ENCODE data around the gene TNFAIP8L3.

Gene TNFAIP8L3

DNA sequence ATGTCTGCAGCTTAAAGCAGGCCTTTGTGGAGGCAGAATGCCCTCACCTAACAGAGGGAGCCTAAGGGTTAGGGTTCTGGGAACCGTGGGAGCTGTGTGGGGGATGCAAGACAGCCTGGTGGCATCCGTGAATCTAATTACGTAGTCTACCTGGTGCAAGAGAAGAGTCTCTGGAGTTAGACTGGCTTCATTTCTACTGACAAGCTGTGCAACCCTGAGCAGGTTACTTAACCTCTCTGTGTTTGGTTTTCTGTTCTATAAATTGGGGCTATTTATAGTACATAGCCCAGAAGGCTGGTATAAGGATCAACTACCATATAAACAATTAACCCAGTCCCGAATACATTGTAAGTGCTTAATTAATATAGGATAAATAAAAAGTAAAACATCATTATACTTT, 8.3 kb downstream of the TNFAIP8L3 start:
- TF ChIP-seq, protein P1, sequence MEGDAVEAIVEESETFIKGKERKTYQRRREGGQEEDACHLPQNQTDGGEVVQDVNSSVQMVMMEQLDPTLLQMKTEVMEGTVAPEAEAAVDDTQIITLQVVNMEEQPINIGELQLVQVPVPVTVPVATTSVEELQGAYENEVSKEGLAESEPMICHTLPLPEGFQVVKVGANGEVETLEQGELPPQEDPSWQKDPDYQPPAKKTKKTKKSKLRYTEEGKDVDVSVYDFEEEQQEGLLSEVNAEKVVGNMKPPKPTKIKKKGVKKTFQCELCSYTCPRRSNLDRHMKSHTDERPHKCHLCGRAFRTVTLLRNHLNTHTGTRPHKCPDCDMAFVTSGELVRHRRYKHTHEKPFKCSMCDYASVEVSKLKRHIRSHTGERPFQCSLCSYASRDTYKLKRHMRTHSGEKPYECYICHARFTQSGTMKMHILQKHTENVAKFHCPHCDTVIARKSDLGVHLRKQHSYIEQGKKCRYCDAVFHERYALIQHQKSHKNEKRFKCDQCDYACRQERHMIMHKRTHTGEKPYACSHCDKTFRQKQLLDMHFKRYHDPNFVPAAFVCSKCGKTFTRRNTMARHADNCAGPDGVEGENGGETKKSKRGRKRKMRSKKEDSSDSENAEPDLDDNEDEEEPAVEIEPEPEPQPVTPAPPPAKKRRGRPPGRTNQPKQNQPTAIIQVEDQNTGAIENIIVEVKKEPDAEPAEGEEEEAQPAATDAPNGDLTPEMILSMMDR (IDR thresholded peaks at IDR 0.05; ENCODE audit: extremely low read depth, insufficient read depth, missing control alignments) = no peak
- in situ Hi-C loops (cut with MboI; ENCODE audit: low pct_unique_long_range_greater_than_20kb, low sequenced_read_pairs, unreplicated experiment) = no loop called here
- DNase-seq (ENCODE audit: low spot score) = no peak

DNA sequence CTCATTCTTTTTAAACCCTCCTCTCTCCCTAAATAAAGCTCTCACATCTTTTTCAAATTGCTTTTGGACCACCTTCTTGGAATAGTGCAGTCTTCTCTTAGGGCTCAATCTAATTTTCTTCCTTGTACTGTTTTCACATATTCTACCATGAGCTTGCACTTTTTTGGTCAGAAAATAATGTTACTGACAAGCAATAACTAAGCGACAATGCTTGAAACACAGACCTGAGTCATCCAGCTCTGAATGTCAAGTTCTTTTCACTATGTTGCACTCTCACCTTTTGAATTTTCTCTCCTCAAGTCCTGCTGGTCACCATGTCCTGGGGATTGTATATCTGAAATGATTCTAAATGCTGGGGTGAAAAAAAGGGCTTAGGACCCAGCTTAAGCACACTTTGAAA, 8.9 kb downstream of the TNFAIP8L3 start:
- in situ Hi-C loops (cut with MboI; ENCODE audit: low pct_unique_long_range_greater_than_20kb, low sequenced_read_pairs, unreplicated experiment) = no loop called here
- DNase-seq (ENCODE audit: low spot score) = no peak
- TF ChIP-seq, protein P1 (IDR thresholded peaks at IDR 0.05; ENCODE audit: extremely low read depth, insufficient read depth, missing control alignments) = no peak

DNA sequence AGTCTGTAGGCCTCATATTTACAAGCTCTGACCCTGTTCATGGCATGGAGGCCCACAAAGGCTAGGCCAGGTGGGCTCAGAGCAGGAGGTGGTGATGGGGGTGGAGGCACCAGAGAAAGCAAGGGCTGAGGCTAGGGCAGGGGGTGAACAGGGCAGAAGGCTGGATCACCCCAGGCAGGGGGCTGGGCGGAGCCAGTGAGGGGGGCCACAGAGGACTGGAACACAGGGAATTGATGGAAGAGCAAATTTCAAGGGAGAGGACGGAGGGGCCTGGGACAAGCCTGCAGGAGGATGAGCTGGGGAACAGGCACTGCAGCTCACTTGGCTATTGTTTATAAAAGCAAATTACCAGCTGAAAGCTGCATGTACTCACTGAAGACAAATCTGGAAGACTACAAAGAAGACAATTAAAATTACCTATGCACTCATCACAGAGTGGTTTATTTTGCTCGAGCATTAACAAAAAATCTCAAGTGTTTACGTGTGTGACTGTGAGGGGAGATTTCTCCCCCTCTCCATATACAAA, 11.0 kb downstream of the TNFAIP8L3 start:
- TF ChIP-seq, protein P1 (IDR thresholded peaks at IDR 0.05; ENCODE audit: extremely low read depth, insufficient read depth, missing control alignments) = no peak
- DNase-seq (ENCODE audit: low spot score) = no peak
- in situ Hi-C loops (cut with MboI; ENCODE audit: low pct_unique_long_range_greater_than_20kb, low sequenced_read_pairs, unreplicated experiment) = no loop called here

- in situ Hi-C loops (cut with MboI; ENCODE audit: low pct_unique_long_range_greater_than_20kb, low sequenced_read_pairs, unreplicated experiment) = no loop called here
- TF ChIP-seq, protein P1 (IDR thresholded peaks at IDR 0.05; ENCODE audit: extremely low read depth, insufficient read depth, missing control alignments) = no peak
- DNase-seq (ENCODE audit: low spot score) = no peak
Measured at GRCh38 chr15:51082246-51082645, 12.5 kb downstream of the TNFAIP8L3 start.

DNA sequence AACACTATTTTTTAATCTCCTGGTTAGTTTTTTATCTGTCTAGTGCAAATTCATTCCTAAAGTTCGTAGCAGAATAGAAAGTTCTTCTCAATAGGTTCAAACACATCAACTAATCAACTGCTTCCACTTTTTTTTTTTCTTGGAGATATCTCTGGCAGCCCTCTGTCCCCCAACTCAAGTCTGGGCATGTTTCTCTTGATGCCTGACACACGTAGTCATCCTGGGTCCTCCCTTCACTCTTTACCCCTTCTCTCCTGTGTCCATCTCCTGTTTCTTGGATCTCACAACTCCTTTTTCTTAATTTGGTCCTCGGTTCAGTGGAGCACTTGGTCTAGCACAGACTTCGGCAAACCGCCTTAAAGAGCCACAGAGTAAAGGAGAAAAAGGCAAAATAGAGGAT, 14.4 kb downstream of the TNFAIP8L3 start:
- DNase-seq (ENCODE audit: low spot score) = no peak

DNA sequence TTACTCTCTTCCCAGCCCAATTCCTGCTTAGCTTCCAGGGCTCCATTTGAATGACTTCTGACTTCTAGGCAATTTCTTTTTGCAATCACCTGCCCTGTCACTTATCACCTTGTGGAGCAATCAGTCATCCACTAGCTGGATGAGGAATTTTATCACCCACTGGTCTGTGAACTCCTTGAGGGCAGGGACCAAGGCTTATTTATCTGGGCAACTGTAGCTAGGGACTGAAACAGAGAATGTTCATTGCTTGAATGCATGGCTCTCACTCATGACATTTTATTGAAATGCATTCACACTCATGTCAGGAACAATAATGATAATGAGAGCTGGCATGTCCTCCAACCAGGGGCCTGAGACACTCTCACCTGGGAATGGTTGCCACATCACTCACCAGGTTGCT, 15.5 kb downstream of the TNFAIP8L3 start:
- in situ Hi-C loops (cut with MboI; ENCODE audit: low pct_unique_long_range_greater_than_20kb, low sequenced_read_pairs, unreplicated experiment) = no loop called here
- DNase-seq (ENCODE audit: low spot score) = no peak
- TF ChIP-seq, protein P1 (IDR thresholded peaks at IDR 0.05; ENCODE audit: extremely low read depth, insufficient read depth, missing control alignments) = no peak

More for the DNA sequence above, 14.4 kb downstream of the TNFAIP8L3 start:
- in situ Hi-C loops (cut with MboI; ENCODE audit: low pct_unique_long_range_greater_than_20kb, low sequenced_read_pairs, unreplicated experiment) = no loop called here
- TF ChIP-seq, protein P1 (IDR thresholded peaks at IDR 0.05; ENCODE audit: extremely low read depth, insufficient read depth, missing control alignments) = no peak

Measured in GM13977 (cell line).